GM18858 (cell line): ENCODE data around the gene CINP.
"Not testable (repeated sequence)": the region's sequence is repeated elsewhere in the genome, so short reads cannot be mapped to it uniquely, and the experiment has no call there.

ENCODE experiments used
- ATAC-seq: cut with Tn5 transposase; IDR thresholded peaks from one replicate; pipeline ENCODE4 v1.9.1; 2021; ENCODE audit not compliant: unreplicated experiment

The CINP gene

DNA sequence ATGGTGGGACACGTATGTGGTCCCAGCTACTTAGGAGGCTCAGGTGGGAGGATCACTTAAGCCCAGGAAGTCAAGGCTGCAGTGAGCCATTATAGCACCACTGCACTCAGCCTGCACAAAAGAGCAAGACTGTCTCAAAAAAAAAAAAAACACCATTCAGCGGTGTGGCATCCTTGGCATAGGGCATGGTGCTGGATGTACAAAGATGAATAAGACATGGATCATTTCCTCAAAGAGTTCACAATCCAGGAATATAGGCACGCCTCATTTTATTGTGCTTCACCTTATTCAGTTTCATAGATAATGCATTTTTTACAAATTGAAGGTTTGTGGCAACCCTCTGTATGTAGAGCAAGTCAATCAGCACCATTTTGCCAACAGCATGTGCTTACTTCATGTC, 6.4 kb downstream of the CINP start:
- no peak for ATAC-seq

GRCh38 chr14:102353126-102353619, 9.5 kb downstream of the CINP start:
- no peak for ATAC-seq

GRCh38 chr14:102352213-102352612, 10.5 kb downstream of the CINP start:
- ATAC-seq: no peak

GRCh38 chr14:102351593-102351992, 11.1 kb downstream of the CINP start:
- ATAC-seq: not testable (repeated sequence)

GRCh38 chr14:102351023-102351422, 11.7 kb downstream of the CINP start:
- no peak for ATAC-seq

GRCh38 chr14:102348376-102348775, 14.3 kb downstream of the CINP start:
- ATAC-seq: no peak

- no peak for ATAC-seq
Measured at GRCh38 chr14:102346645-102347044, 16.0 kb downstream of the CINP start.

- no peak for ATAC-seq
Measured at GRCh38 chr14:102345232-102345631, 17.5 kb downstream of the CINP start.

- no peak for ATAC-seq
Measured at GRCh38 chr14:102344485-102344884, 18.2 kb downstream of the CINP start.

- no peak for ATAC-seq
Measured at GRCh38 chr14:102344084-102344483, 18.6 kb downstream of the CINP start.

GRCh38 chr14:102342238-102342637, 20.5 kb downstream of the CINP start:
- ATAC-seq: no peak

DNA sequence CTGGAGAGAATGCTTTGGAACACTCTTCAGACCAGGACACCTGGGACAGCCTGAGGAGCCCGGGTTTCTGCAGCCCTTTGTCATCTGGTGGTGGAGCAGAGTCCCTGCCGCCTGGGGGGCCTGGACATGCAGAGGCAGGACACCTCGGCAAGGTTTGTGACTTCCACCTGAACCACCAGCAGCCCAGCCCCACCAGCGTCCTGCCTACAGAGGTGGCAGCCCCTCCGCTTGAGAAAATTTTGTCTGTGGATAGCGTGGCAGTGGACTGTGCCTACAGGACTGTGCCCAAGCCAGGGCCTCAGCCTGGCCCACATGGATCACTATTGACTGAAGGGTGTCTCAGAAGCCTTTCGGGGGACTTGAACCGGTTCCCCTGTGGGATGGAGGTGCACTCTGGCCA, 21.1 kb downstream of the CINP start:
- ATAC-seq: no peak

DNA sequence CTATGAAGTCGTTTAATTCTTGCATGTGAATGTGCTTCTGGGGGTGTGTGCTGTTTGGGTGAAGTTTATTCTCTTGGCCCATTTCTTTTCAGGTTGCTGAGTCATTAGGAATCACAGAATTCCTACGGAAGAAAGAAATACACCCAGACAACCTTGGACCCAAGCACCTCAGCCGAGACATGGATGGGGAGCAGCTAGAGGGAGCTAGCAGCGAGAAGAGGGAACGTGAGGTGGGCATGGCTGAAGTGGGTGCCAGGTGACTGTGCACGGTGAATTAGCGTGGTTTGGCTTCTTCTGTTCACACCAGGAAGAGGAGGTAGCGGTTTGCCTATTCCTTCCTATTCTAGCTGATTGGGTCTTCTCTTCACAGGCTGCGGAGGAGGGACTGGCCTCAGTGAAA, 24.0 kb downstream of the CINP start:
- ATAC-seq: no peak

GRCh38 chr14:102335163-102335562, 27.5 kb downstream of the CINP start:
- ATAC-seq: no peak

DNA sequence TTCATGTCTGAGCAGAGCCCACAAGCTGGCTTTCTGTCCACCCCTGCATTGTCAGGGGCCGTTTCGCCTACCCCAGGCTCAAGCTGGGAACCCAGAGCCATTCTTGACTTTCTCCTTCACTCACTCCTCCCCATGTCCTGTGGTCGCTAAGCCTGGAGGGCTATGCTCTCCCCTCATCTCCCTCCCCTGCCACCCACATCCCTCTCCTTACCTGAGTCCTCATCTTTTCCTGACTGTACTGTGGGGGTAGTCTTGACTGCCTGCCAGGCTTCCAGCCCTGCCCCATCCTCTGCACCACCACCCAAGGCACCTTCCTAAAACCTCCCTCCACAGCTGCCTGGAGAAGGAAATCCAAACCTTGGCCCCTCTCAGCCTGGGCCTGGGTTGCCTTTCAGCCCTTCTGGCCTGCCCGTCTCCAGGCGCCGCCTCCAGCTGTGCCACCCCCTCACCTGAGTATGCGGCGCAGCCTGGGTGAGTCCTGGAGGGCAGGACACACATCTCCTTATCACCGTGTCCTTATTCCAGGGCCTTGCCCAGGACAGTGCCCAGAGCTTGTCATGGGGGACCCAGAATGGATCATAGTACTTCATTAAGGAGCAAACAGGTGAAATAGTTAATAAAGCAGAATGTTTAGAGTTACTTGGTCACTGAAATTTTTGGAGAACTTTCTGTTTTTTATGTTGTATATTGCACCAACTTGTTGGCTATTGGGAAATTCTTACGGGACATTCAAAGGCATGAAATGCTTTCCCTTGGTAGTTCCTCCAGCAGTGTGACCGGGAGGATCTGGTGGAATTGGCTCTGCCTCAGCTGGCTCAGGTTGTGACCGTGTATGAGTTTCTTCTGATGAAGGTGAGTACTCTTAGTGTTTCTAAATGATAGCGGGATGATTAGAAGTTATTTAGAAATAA, 28.6 kb downstream of the CINP start:
- ATAC-seq: no peak

DNA sequence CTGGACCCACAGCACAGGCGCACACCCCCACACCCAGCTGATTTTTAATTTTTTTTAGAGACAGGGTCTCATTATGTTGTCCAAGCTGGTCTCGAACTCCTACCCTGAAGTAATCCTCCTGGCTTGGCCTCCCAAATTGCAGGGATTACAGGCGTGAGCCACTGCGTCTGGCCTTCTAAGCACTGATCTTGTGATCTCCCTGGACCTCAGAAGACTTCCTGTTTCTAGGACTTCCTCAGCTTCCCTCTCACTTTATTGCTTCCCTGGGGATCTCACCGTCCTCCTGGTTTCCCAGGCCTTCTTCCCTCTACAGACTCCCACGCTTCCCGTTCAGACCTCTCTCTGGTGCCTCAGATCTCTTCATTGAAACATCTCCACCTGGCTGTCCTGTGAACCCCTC, 29.3 kb downstream of the CINP start:
- ATAC-seq: no peak

- ATAC-seq: no peak
Measured at GRCh38 chr14:102330806-102331205, 31.9 kb downstream of the CINP start.

GRCh38 chr14:102329381-102329780, 33.3 kb downstream of the CINP start:
- ATAC-seq: not testable (repeated sequence)

DNA sequence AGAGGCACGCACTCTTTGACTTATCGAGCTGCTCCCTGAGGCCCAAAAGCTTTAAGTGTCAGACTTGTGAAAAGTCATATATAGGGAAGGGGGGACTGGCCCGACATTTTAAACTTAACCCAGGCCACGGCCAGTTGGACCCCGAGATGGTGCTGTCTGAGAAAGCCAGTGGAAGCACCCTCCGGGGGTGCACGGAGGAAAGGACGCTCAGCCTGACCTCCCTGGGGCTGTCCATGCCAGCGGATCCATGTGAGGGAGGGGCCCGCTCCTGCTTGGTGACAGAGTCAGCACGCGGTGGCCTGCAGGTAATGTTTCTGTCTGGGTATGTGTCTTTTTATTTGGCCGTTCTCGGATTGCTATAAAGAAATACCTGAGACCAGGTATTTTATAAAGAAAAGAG, 36.1 kb downstream of the CINP start:
- ATAC-seq: no peak

DNA sequence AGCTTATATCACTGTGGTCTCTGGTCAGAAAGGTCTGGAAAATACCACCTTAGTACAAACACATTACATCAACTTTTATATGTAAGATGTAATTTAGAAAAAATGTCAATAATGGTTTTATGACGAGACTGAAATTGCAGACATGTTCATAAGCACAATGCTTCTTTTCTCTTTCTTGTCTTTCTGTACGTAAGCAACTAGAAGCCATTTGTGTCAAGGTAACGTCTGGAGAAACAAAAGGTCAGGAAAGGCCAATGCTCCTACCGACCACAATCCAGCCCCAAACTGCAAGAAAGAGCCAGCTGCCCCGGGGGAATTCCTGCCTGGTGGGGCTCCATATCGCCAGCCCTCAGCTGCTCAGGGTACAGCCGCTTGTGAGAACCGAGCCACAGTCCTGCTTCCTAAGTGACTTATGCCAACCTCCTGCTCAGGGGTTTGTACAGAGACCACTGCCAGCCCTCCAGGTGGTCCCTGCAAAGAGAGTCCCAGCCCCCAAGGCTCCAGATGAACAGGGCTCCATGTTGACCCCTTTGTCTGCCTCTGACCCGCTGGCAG, 36.8 kb downstream of the CINP start:
- no peak for ATAC-seq

- no peak for ATAC-seq
Measured at GRCh38 chr14:102323102-102323501, 39.6 kb downstream of the CINP start.
